A673 (cell line): Measurements from ENCODE around the gene CNOT2.

Source experiments
- CTCF ChIP-seq: fragments of 300-800, 200-600 bp; sonication (generic); conservative IDR thresholded peaks from 2 replicates; pipeline ENCODE4 v1.5.1; 2017; ENCODE audit warnings: low read depth, mild to moderate bottlenecking, antibody characterized with exemption, low read length, moderate library complexity, mixed read lengths
- EZH2 ChIP-seq: fragments of 200-600 bp; sonication (generic); IDR thresholded peaks from 2 replicates; pipeline ENCODE4 v1.6.1; 2017; ENCODE audit warnings: borderline replicate concordance, low read depth, mild to moderate bottlenecking, mixed read lengths, antibody characterized with exemption, low read length; ENCODE audit not compliant: poor library complexity, severe bottlenecking

GRCh38 chr12:70332236-70332635 lies 89.0 kb downstream of the CNOT2 start:
- TF ChIP-seq CTCF = no peak
- TF ChIP-seq EZH2 = no peak
